Left ventricle myocardium inferior (tissue), 1 donor: ENCODE measurements around the gene PERCC1. TPM values are rescaled to one million over a fixed set of nuclear protein-coding genes. Genes with fewer than 3 reads are reported as not detected.
A peak's percentile ranks its signal among the peaks of the same experiment; 100 is the strongest.

Source experiments
- DNase-seq: peaks from one replicate; pipeline ENCODE4 v3.0.0-alpha.2; 2020
- H3K27ac ChIP-seq: fragments of 200-600 bp; replicated peaks from 2 replicates; pipeline ENCODE4 v1.8.0; 2021
- H3K27me3 ChIP-seq: fragments of 200-600 bp; 2 replicates; pipeline ENCODE4 v1.8.0; 2021; ENCODE audit warnings: low read depth
- H3K36me3 ChIP-seq: fragments of 200-600 bp; 2 replicates; pipeline ENCODE4 v1.8.0; 2021
- H3K4me1 ChIP-seq: fragments of 200-600 bp; 2 replicates; pipeline ENCODE4 v1.8.0; 2021
- H3K4me3 ChIP-seq: fragments of 200-600 bp; 2 replicates; pipeline ENCODE4 v1.8.0; 2021; ENCODE audit warnings: mild to moderate bottlenecking, moderate library complexity
- H3K9me3 ChIP-seq: fragments of 200-600 bp; replicated peaks from 2 replicates; pipeline ENCODE4 v1.8.0; 2021
- CTCF ChIP-seq: fragments of 200-600 bp; IDR thresholded peaks from 2 replicates; pipeline ENCODE4 v1.8.0; 2021; ENCODE audit warnings: antibody characterized with exemption, mild to moderate bottlenecking, borderline replicate concordance
- intact Hi-C: fragments of 100-400 bp; cut with micrococcal nuclease; formaldehyde crosslinking; loops from one replicate; pipeline ENCODE4 v1.11.0; 2022
- total RNA-seq: library from RNA; stranded (reverse); fragmentation: NEBNext Ultra II Directional; extraction: Animal tissue kit (Norgen Biotek cat#: 25700); gene quantifications from one replicate; pipeline ENCODE4 v1.2.1, GENCODE V29; 2021
- donor health status: DM: no; HTN: yes; CAD: no; lungs with severe emphysema.

Gene PERCC1
- total RNA-seq, 1 donor from 2014 or later: not detected

- Histone ChIP-seq H3K27me3 (no peaks in the 10 kb centered on the region), H3K9me3 (no peaks in the 10 kb centered on the region), H3K36me3 (no peaks in the 10 kb centered on the region), H3K4me1 (peaks cover 11% of the 10 kb centered on the region), H3K4me3 (peak overlapping the region; percentile 24), H3K27ac (no peak overlapping the region)
- peak; percentile 50 for TF ChIP-seq CTCF
- DNase-seq: no peak
- intact Hi-C loops: no loop called here
These were observed 2.4 kb upstream of the PERCC1 start for GRCh38 chr16:1428511-1428910.

- peaks cover 11% of the 10 kb centered on the region for H3K4me1 ChIP-seq
- no peaks in the 10 kb centered on the region for H3K9me3 ChIP-seq
- TF ChIP-seq CTCF: no peak
- intact Hi-C loops: no loop called here
- H3K27me3 ChIP-seq: no peaks in the 10 kb centered on the region
- DNase-seq: no peak
- H3K4me3 ChIP-seq: no peak overlapping the region
- no peaks in the 10 kb centered on the region for H3K36me3 ChIP-seq
- no peak overlapping the region for H3K27ac ChIP-seq
These were observed 1.9 kb upstream of the PERCC1 start for GRCh38 chr16:1429012-1429411.

- Histone ChIP-seq H3K27ac (no peak overlapping the region), H3K27me3 (no peaks in the 10 kb centered on the region), H3K36me3 (no peaks in the 10 kb centered on the region), H3K9me3 (no peaks in the 10 kb centered on the region), H3K4me3 (no peak overlapping the region), H3K4me1 (peaks cover 11% of the 10 kb centered on the region)
- no peak for DNase-seq
- intact Hi-C loops: no loop called here
- TF ChIP-seq CTCF: no peak
These were observed 1.2 kb upstream of the PERCC1 start for GRCh38 chr16:1429631-1430030.

GRCh38 chr16:1430214-1430758 is 592 bp upstream of the PERCC1 start:
- no peak overlapping the region for H3K4me3 ChIP-seq
- no peaks in the 10 kb centered on the region for H3K9me3 ChIP-seq
- no peaks in the 10 kb centered on the region for H3K27me3 ChIP-seq
- H3K27ac ChIP-seq: no peak overlapping the region
- H3K36me3 ChIP-seq: no peaks in the 10 kb centered on the region
- H3K4me1 ChIP-seq: peaks cover 11% of the 10 kb centered on the region
- intact Hi-C loops: no loop called here
- no peak for TF ChIP-seq CTCF
- no peak for DNase-seq

- Histone ChIP-seq H3K36me3 (no peaks in the 10 kb centered on the region), H3K27me3 (no peaks in the 10 kb centered on the region), H3K27ac (peak overlapping the region; percentile 75), H3K4me3 (peak overlapping the region; percentile 62), H3K4me1 (peaks cover 11% of the 10 kb centered on the region), H3K9me3 (no peaks in the 10 kb centered on the region)
- TF ChIP-seq CTCF: no peak
- intact Hi-C loops: no loop called here
- DNase-seq: no peak
These were observed 806 bp downstream of the PERCC1 start for GRCh38 chr16:1431497-1432270.
